Measurements from ENCODE around the gene JAKMIP2. TPM values are rescaled to one million over a fixed set of nuclear protein-coding genes. Genes with fewer than 3 reads are reported as not detected.

JAKMIP2 gene
- total RNA-seq, 1 experiment from 2014 or later: 6.4 TPM

- H3K27me3 Mint-ChIP-seq (ENCODE audit: low read depth): no peaks in the 10 kb centered on the region
- no peak overlapping the region for H2AK5ac ChIP-seq (ENCODE audit: insufficient read length, low read length)
- H4K8ac ChIP-seq (replicated peaks; ENCODE audit: insufficient read length, low read depth, low read length): no peak overlapping the region
- H3K23me2 ChIP-seq (ENCODE audit: insufficient read length, low read depth, low read length, poor library complexity, severe bottlenecking): no peaks in the 10 kb centered on the region
- no peak overlapping the region for H4K91ac ChIP-seq (ENCODE audit: insufficient read length, low read depth, low read length)
- no peaks in the 10 kb centered on the region for H3K79me1 ChIP-seq (ENCODE audit: insufficient read depth, low read depth, low read length, poor library complexity, severe bottlenecking)
- TF ChIP-seq CTCF (conservative IDR thresholded peaks at IDR 0.05): no peak
- no peaks in the 10 kb centered on the region for H3K9me3 Mint-ChIP-seq
- no peak overlapping the region for H3K27ac ChIP-seq (ENCODE audit: insufficient read length, low read depth, low read length)
- H2BK20ac ChIP-seq (ENCODE audit: low read depth, low read length, poor library complexity, severe bottlenecking): no peak overlapping the region
- H4K20me1 ChIP-seq (ENCODE audit: control insufficient read depth, insufficient read depth, insufficient read length): no peaks in the 10 kb centered on the region
- no peak overlapping the region for H2BK15ac ChIP-seq (ENCODE audit: low read depth, low read length)
- no peak overlapping the region for H2BK12ac ChIP-seq (ENCODE audit: insufficient read length, low read depth, low read length)
- H2BK120ac ChIP-seq (ENCODE audit: low read depth, low read length, poor library complexity, severe bottlenecking): no peak overlapping the region
- H3K9ac ChIP-seq (ENCODE audit: extremely low read depth, insufficient read length, low read length): no peak overlapping the region
- no peaks in the 10 kb centered on the region for H3K79me2 ChIP-seq (ENCODE audit: insufficient read depth, low read length)
- no peak overlapping the region for H3K4ac ChIP-seq (ENCODE audit: low read depth, low read length)
- no peak overlapping the region for H3K4me2 ChIP-seq (ENCODE audit: insufficient read depth, insufficient read length, low read length)
- H3K27ac Mint-ChIP-seq: no peak overlapping the region
- H2BK5ac ChIP-seq (ENCODE audit: insufficient read length, low read length): no peak overlapping the region
- no peak overlapping the region for H4K5ac ChIP-seq (ENCODE audit: insufficient read length, low read depth, low read length)
- no peak for DNase-seq
- H3K27me3 ChIP-seq (ENCODE audit: insufficient read depth, low read length): no peaks in the 10 kb centered on the region
- H3K56ac ChIP-seq (ENCODE audit: insufficient read length, low read depth, low read length): no peak overlapping the region
- H3K14ac ChIP-seq (ENCODE audit: insufficient read depth, low read length): no peak overlapping the region
- no peak overlapping the region for H3K4me3 Mint-ChIP-seq
- H3K18ac ChIP-seq (ENCODE audit: insufficient read length, low read depth, low read length): no peak overlapping the region
- no peaks in the 10 kb centered on the region for H3K9me3 ChIP-seq (ENCODE audit: control insufficient read depth, low read depth, low read length)
- H3K4me1 Mint-ChIP-seq: peaks cover 47 to 55% of the 10 kb centered on the region in 2 experiments
- no CpG with 5 or more reads among the region's 13 CpGs for WGBS (ENCODE audit: extremely low coverage, insufficient read length, low lambda C conversion rate)
- H3K4me1 ChIP-seq (ENCODE audit: insufficient read depth, low read length): peaks cover 19% of the 10 kb centered on the region
- H3K36me3 Mint-ChIP-seq (ENCODE audit: insufficient read depth in 1 of 3, low read depth in 3 of 3): peaks cover 0 to 3% (median 0%) of the 10 kb centered on the region in 3 experiments; a peak in 1 of 7 replicates
- no peak overlapping the region for H3K23ac ChIP-seq (ENCODE audit: insufficient read length, low read depth, low read length)
- no peak overlapping the region for H2AFZ ChIP-seq (ENCODE audit: low read length)
- no peak overlapping the region for H3T11ph ChIP-seq (ENCODE audit: low read length)
These were observed 31.2 kb downstream of the JAKMIP2 start for GRCh38 chr5:147751156-147751830.
